H1 (cell line): ENCODE data around the gene RASEF.

Source experiments
- CBX5 ChIP-seq: fragments of 300-800, 300-1000 bp; sonication (generic); IDR thresholded peaks from 2 replicates; pipeline ENCODE4 v1.7.1; 2016; ENCODE audit warnings: antibody characterized with exemption, low read length, low read depth
- CREB1 ChIP-seq: IDR thresholded peaks from 2 replicates; pipeline ENCODE4 v1.6.1; 2012; ENCODE audit warnings: inconsistent platforms
- EP300 ChIP-seq, 2 experiments: IDR thresholded peaks; 1 replicate in 1 of 2; 2 replicates in 1 of 2; pipeline ENCODE4 v1.6.1; 2011 to 2012; ENCODE audit warnings: low read depth in 2 of 2, low read length in 2 of 2, mild to moderate bottlenecking in 2 of 2, borderline replicate concordance in 1 of 2, inconsistent platforms in 1 of 2, moderate library complexity in 1 of 2
- EZH2 ChIP-seq: fragments of 200-600 bp; sonication (generic); IDR thresholded peaks from 2 replicates; pipeline ENCODE4 v1.7.1; 2012; ENCODE audit warnings: low read depth, mild to moderate bottlenecking, moderate library complexity, low read length, inconsistent platforms; ENCODE audit not compliant: severe bottlenecking
- GTF2F1 ChIP-seq: IDR thresholded peaks from 2 replicates; pipeline ENCODE4 v1.6.1; 2012; ENCODE audit warnings: low read depth, low read length, improper control_type of control experiment, borderline replicate concordance
- KDM1A ChIP-seq: fragments of 200-600, 300-600 bp; sonication (generic); IDR thresholded peaks from 2 replicates; pipeline ENCODE4 v1.7.1; 2016; ENCODE audit warnings: mild to moderate bottlenecking, low read length, borderline replicate concordance
- POLR2A ChIP-seq, 2 experiments: IDR thresholded peaks; 1 replicate in 1 of 2; 2 replicates in 1 of 2; pipeline ENCODE4 v1.6.1; 2011; ENCODE audit warnings: low read depth in 2 of 2, low read length in 2 of 2, mild to moderate bottlenecking in 2 of 2; ENCODE audit errors: control extremely low read depth in 1 of 2
- POLR2AphosphoS5 ChIP-seq: IDR thresholded peaks from 2 replicates; pipeline ENCODE4 v1.6.1; 2011; ENCODE audit warnings: low read depth, low read length
- SP1 ChIP-seq: IDR thresholded peaks from 2 replicates; pipeline ENCODE4 v1.6.1; 2011; ENCODE audit warnings: low read depth, low read length
- TF ChIP-seq, protein P1 (sequence below), 3 experiments: IDR thresholded peaks; 1 replicate in 2 of 3; 2 replicates in 1 of 3; pipeline versions ENCODE4 v1.5.1 to v1.6.1; 2011; ENCODE audit warnings: low read length in 3 of 3, mild to moderate bottlenecking in 3 of 3, inconsistent platforms in 2 of 3, low read depth in 1 of 3, moderate library complexity in 1 of 3; ENCODE audit not compliant: insufficient read depth in 1 of 3; ENCODE audit errors: control extremely low read depth in 1 of 3

DNA sequence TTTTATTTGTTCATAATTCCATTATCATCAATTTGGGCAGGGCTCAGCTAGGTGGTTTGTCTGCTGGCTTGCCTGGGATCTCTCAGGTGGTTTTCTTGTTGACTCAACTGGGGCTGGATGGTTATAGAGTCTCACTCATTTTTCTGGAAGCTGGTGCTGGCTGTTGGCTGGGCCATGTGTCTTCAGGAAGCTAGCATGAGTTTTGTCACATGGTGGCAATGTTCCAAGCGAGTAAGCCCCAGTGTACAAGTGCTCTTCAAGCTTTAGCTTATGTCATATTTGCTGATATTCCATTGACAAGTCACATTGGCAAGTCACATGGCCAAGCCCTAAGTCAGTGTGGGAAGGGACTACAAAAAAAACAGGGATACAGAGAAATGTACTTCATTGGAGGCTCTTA, 2.3 kb upstream of the RASEF start:
- TF ChIP-seq, protein P1, sequence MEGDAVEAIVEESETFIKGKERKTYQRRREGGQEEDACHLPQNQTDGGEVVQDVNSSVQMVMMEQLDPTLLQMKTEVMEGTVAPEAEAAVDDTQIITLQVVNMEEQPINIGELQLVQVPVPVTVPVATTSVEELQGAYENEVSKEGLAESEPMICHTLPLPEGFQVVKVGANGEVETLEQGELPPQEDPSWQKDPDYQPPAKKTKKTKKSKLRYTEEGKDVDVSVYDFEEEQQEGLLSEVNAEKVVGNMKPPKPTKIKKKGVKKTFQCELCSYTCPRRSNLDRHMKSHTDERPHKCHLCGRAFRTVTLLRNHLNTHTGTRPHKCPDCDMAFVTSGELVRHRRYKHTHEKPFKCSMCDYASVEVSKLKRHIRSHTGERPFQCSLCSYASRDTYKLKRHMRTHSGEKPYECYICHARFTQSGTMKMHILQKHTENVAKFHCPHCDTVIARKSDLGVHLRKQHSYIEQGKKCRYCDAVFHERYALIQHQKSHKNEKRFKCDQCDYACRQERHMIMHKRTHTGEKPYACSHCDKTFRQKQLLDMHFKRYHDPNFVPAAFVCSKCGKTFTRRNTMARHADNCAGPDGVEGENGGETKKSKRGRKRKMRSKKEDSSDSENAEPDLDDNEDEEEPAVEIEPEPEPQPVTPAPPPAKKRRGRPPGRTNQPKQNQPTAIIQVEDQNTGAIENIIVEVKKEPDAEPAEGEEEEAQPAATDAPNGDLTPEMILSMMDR (IDR thresholded peaks at IDR 0.05; ENCODE audit: control extremely low read depth in 1 of 3, insufficient read depth in 1 of 3, low read depth in 1 of 3, low read length in 3 of 3) = no peak
- TF ChIP-seq EP300 (IDR thresholded peaks at IDR 0.05; ENCODE audit: borderline replicate concordance in 1 of 2, low read depth in 2 of 2, low read length in 2 of 2) (no peak), POLR2AphosphoS5 (no peak), EZH2 (no peak), KDM1A (no peak), CREB1 (no peak), CBX5 (no peak), SP1 (no peak), POLR2A (IDR thresholded peaks at IDR 0.05; ENCODE audit: control extremely low read depth in 1 of 2, low read depth in 2 of 2, low read length in 2 of 2) (no peak), GTF2F1 (no peak)
